A549 treated with CpdA at 1 μM for 4 hours (cell line): Measurements from ENCODE around the gene KCNK3. TPM values are rescaled to one million over a fixed set of nuclear protein-coding genes. Genes with fewer than 3 reads are reported as not detected.

Experiments used
- total RNA-seq: library from RNA; stranded (reverse); fragments of 200-300 nt; extraction: Qiagen RNA extraction; gene quantifications from 5 replicates; pipeline ENCODE4 v1.2.3, GENCODE V29; 2022; ENCODE audit warnings: low read depth

The KCNK3 gene
- total RNA-seq: 0.84 to 1.5 TPM (median 1.2 TPM) in 5 replicates

DNA sequence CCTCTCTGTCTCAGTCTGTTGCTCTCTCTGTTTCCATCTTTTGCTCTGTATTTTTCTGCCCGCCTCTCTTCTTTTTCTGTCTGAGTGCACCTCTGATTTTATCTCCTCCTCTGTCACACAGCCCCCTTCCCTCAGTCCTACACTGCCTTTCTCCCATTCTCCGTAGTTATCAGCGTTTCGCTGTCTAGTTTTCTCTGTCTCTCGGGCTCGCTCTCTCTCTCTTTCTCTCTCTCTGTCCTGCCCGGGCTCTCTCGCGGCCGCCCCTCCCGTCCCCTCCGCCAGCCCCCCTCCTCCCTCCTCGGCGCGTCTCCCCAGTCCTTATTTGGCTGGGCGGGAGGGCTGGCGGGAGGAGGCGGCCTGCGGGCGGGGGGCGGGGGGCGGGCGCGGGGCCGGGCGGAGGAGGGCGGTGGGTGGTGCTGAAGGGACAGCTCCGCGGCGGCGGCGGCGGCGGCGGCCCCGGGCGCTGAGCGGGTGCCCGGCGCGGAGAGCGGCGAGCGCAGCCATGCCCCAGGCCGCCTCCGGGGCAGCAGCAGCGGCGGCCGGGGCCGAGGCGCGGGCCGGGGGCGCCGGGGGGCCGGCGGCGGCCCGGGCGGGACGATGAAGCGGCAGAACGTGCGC is at the start of gene KCNK3:
KCNK3 (plus strand) TSS at position 444 of the 618 bp plus-strand sequence; CDS start at position 598, 154 bp downstream.

DNA sequence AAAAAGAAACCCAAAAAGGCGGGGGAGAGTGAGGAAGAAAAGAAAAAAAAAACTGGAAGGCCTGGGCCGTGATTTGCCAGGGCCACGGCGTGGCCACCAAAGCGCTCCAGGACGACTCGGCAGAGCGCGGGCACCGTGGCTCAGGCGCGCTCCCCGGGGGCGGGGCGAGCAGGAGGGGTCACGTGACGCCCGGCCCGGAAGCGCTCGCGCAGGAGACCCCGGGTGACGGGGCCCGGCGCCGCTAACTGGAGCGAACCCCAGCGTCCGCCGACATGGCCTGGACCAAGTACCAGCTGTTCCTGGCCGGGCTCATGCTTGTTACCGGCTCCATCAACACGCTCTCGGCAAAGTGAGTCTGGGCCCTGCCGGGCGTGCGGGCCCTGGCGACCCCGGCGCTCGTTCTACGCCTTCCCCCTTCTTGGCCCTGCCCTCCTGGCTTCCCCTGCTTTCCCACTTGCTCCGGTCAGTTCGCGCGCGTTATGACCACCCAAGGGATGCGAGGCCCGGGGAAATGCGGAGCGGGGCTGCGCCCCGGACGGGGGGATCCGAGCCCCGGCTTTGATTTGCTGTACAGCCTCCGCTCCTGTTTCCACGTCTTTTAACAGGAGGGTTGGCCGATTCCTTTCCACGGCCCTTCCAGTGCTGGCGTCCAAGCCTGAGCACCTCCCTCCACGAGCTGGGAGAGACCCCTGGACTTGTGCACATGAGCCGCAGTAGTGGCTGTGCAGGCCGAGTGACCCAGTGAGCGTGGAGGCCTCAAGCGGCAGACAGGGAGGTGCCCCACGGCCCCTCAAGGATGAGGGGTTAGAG is 71.8 kb downstream of the KCNK3 start, which contains the start of gene SLC35F6:
SLC35F6 (plus strand) TSS at position 207 of the 810 bp plus-strand sequence; CDS start at position 273, 66 bp downstream.

Other genes with a start within 250 kb of the KCNK3 start
- 0.06 to 0.12 TPM (median 0.07 TPM) in 5 replicates for gene OTOF, start 214.6 kb upstream of the KCNK3 start, total RNA-seq
- gene CIB4, start 51.4 kb upstream of the KCNK3 start, total RNA-seq: 0.35 TPM in 1 of 5 replicates, not detected in the others
- gene SLC35F6, start 71.6 kb downstream of the KCNK3 start, total RNA-seq: 36.6 to 41.1 TPM (median 38.7 TPM) in 5 replicates
- 45.4 to 62.8 TPM (median 52.8 TPM) in 5 replicates for gene CENPA, start 93.3 kb downstream of the KCNK3 start, total RNA-seq
- 3.6 to 5.9 TPM (median 5.2 TPM) in 5 replicates for gene DPYSL5, start 155.4 kb downstream of the KCNK3 start, total RNA-seq